ENCODE results near the gene MSANTD4.
"Not testable (repeated sequence)": the region's sequence is repeated elsewhere in the genome, so short reads cannot be mapped to it uniquely, and the experiment has no call there.

The MSANTD4 gene

GRCh38 chr11:106021967-106022794 is at the start of gene MSANTD4:
TSS of gene MSANTD4 (minus strand) at chr11:106022240. CDS start at chr11:106010917, 11,323 bp downstream.
- in situ Hi-C loops (cut with HindIII; ENCODE audit: low sequenced_read_pairs): no loop called here

- in situ Hi-C loops (cut with HindIII; ENCODE audit: low sequenced_read_pairs): no loop called here
Measured at GRCh38 chr11:106070606-106071005, 48.6 kb upstream of the MSANTD4 start.

- in situ Hi-C loops (cut with HindIII; ENCODE audit: low sequenced_read_pairs): no loop called here
Measured at GRCh38 chr11:106063009-106063408, 41.0 kb upstream of the MSANTD4 start.

GRCh38 chr11:106061954-106062949 is 40.2 kb upstream of the MSANTD4 start:
- in situ Hi-C loops (cut with HindIII; ENCODE audit: low sequenced_read_pairs): no loop called here

- in situ Hi-C loops (cut with HindIII; ENCODE audit: low sequenced_read_pairs): no loop called here
Measured at GRCh38 chr11:106061249-106061784, 39.3 kb upstream of the MSANTD4 start.

GRCh38 chr11:106059617-106060016 is 37.6 kb upstream of the MSANTD4 start:
- in situ Hi-C loops (cut with HindIII; ENCODE audit: low sequenced_read_pairs): no loop called here

GRCh38 chr11:106058377-106058776 is 36.3 kb upstream of the MSANTD4 start:
- in situ Hi-C loops (cut with HindIII; ENCODE audit: low sequenced_read_pairs): not testable (repeated sequence)

- in situ Hi-C loops (cut with HindIII; ENCODE audit: low sequenced_read_pairs): no loop called here
Measured at GRCh38 chr11:106051103-106051502, 29.1 kb upstream of the MSANTD4 start.

- in situ Hi-C loops (cut with HindIII; ENCODE audit: low sequenced_read_pairs): no loop called here
Measured at GRCh38 chr11:106049727-106050476, 27.9 kb upstream of the MSANTD4 start.

GRCh38 chr11:106047631-106048030 is 25.6 kb upstream of the MSANTD4 start:
- in situ Hi-C loops (cut with HindIII; ENCODE audit: low sequenced_read_pairs): no loop called here

- in situ Hi-C loops (cut with HindIII; ENCODE audit: low sequenced_read_pairs): no loop called here
Measured at GRCh38 chr11:106043540-106043939, 21.5 kb upstream of the MSANTD4 start.

GRCh38 chr11:106032861-106033260 is 10.8 kb upstream of the MSANTD4 start:
- in situ Hi-C loops (cut with HindIII; ENCODE audit: low sequenced_read_pairs): no loop called here

- in situ Hi-C loops (cut with HindIII; ENCODE audit: low sequenced_read_pairs): no loop called here
Measured at GRCh38 chr11:106031936-106032335, 9.9 kb upstream of the MSANTD4 start.

GRCh38 chr11:106031202-106031810 is 9.3 kb upstream of the MSANTD4 start:
- in situ Hi-C loops (cut with HindIII; ENCODE audit: low sequenced_read_pairs): no loop called here

GRCh38 chr11:106030609-106031008 is 8.6 kb upstream of the MSANTD4 start:
- in situ Hi-C loops (cut with HindIII; ENCODE audit: low sequenced_read_pairs): no loop called here

- in situ Hi-C loops (cut with HindIII; ENCODE audit: low sequenced_read_pairs): no loop called here
Measured at GRCh38 chr11:106022795-106023275, 795 bp upstream of the MSANTD4 start.

- in situ Hi-C loops (cut with HindIII; ENCODE audit: low sequenced_read_pairs): no loop called here
Measured at GRCh38 chr11:106021181-106021966, 666 bp downstream of the MSANTD4 start.

GRCh38 chr11:106017093-106017492 is 4.9 kb downstream of the MSANTD4 start:
- in situ Hi-C loops (cut with HindIII; ENCODE audit: low sequenced_read_pairs): no loop called here

- in situ Hi-C loops (cut with HindIII; ENCODE audit: low sequenced_read_pairs): no loop called here
Measured at GRCh38 chr11:106015066-106015465, 7.0 kb downstream of the MSANTD4 start.

Measured in endothelial cell of hepatic sinusoid (primary cell).